Measurements from ENCODE around the gene USP34. TPM values are rescaled to one million over a fixed set of nuclear protein-coding genes. Genes with fewer than 3 reads are reported as not detected.
"Not testable (repeated sequence)": the region's sequence is repeated elsewhere in the genome, so short reads cannot be mapped to it uniquely, and the experiment has no call there.

USP34 gene
- total and polyA plus RNA-seq, 12 donors: 34.3 to 75.7 (median 58.6) TPM

GRCh38 chr2:61452392-61452791 lies 18.5 kb downstream of the USP34 start:
- TF ChIP-seq CTCF (IDR thresholded peaks at IDR 0.05): no peak
- intact Hi-C loops (cut with DNase I): no loop called here
- H3K27me3 ChIP-seq: no peaks in the 10 kb centered on the region
- peaks cover 0 to 7% (median 0%) of the 10 kb centered on the region in 9 donors for H3K36me3 ChIP-seq
- DNase-seq (no peak), ATAC-seq (no peak)
- H3K27ac ChIP-seq: no peak overlapping the region
- H3K4me3 ChIP-seq: no peak overlapping the region
- 93% methylated on average over 8 of the region's 8 CpGs for WGBS, 2 donors
- H3K9me3 ChIP-seq: peaks cover 0 to 11% (median 0%) of the 10 kb centered on the region in 11 donors
- peaks cover 3 to 36% (median 20%) of the 10 kb centered on the region in 9 donors for H3K4me1 ChIP-seq

GRCh38 chr2:61451178-61451577 lies 19.7 kb downstream of the USP34 start:
- Histone ChIP-seq H3K4me3 (no peak overlapping the region), H3K36me3 (peaks cover 0 to 7% (median 0%) of the 10 kb centered on the region in 9 donors), H3K27ac (no peak overlapping the region), H3K27me3 (no peaks in the 10 kb centered on the region), H3K9me3 (peaks cover 0 to 11% (median 0%) of the 10 kb centered on the region in 11 donors), H3K4me1 (peaks cover 2 to 25% (median 8%) of the 10 kb centered on the region in 9 donors)
- DNase-seq (no peak), ATAC-seq (no peak)
- 93 to 95% methylated on average over 9 of the region's 9 CpGs for WGBS, 2 donors
- TF ChIP-seq CTCF (IDR thresholded peaks at IDR 0.05): no peak
- intact Hi-C loops (cut with DNase I): no loop called here

- ATAC-seq: no peak
- DNase-seq: no peak
- peaks cover 0 to 7% (median 0%) of the 10 kb centered on the region in 9 donors for H3K36me3 ChIP-seq
- 93 to 94% methylated on average over 4 of the region's 4 CpGs for WGBS, 2 donors
- H3K4me1 ChIP-seq: peaks cover 0 to 15% (median 2%) of the 10 kb centered on the region in 9 donors
- peaks cover 0 to 11% (median 0%) of the 10 kb centered on the region in 11 donors for H3K9me3 ChIP-seq
- no peaks in the 10 kb centered on the region for H3K27me3 ChIP-seq
- intact Hi-C loops (cut with DNase I): no loop called here
- no peak overlapping the region for H3K27ac ChIP-seq
- TF ChIP-seq CTCF (IDR thresholded peaks at IDR 0.05): no peak
- no peak overlapping the region for H3K4me3 ChIP-seq
Observed at GRCh38 chr2:61450144-61450543, 20.7 kb downstream of the USP34 start.

- ATAC-seq (no peak), DNase-seq (no peak)
- 68 to 85% methylated on average over 2 of the region's 2 CpGs for WGBS, 2 donors
- no peak overlapping the region for H3K4me3 ChIP-seq
- peaks cover 0 to 7% (median 0%) of the 10 kb centered on the region in 9 donors for H3K36me3 ChIP-seq
- no peak overlapping the region for H3K27ac ChIP-seq
- peaks cover 0 to 11% (median 0%) of the 10 kb centered on the region in 11 donors for H3K9me3 ChIP-seq
- intact Hi-C loops (cut with DNase I): no loop called here
- H3K4me1 ChIP-seq: peaks cover 0 to 18% (median 9%) of the 10 kb centered on the region in 9 donors
- no peak for TF ChIP-seq CTCF (IDR thresholded peaks at IDR 0.05)
- no peaks in the 10 kb centered on the region for H3K27me3 ChIP-seq
Observed at GRCh38 chr2:61448229-61448628, 22.7 kb downstream of the USP34 start.

GRCh38 chr2:61446971-61447370 lies 23.9 kb downstream of the USP34 start:
- intact Hi-C loops (cut with DNase I); H3K4me3 ChIP-seq; H3K36me3 ChIP-seq; DNase-seq; ATAC-seq; H3K27ac ChIP-seq; H3K27me3 ChIP-seq: not testable (repeated sequence)
- 90 to 94% methylated on average over 7 of the region's 7 CpGs for WGBS, 2 donors
- peaks cover 0 to 29% (median 13%) of the 10 kb centered on the region in 9 donors for H3K4me1 ChIP-seq
- H3K9me3 ChIP-seq: peaks cover 0 to 11% (median 0%) of the 10 kb centered on the region in 11 donors

Data from heart right ventricle (tissue), 16 donors.